C4-2B (cell line): ENCODE measurements around the gene ABTB1.

Experiments used
- H3K27ac ChIP-seq: fragments of 450-650 bp; 2 replicates; pipeline ENCODE4 v1.5.1; 2017
- CTCF ChIP-seq: fragments of 450-650 bp; conservative IDR thresholded peaks from 2 replicates; pipeline ENCODE4 v1.5.1; 2017; ENCODE audit warnings: mild to moderate bottlenecking
- ZFX ChIP-seq: fragments of 450-650 bp; IDR thresholded peaks from 2 replicates; pipeline ENCODE4 v1.6.1; 2017

ABTB1 gene

GRCh38 chr3:127630811-127631714 is 41.7 kb upstream of the ABTB1 start:
- peak overlapping the region; percentile 98; the same call in 1 of the 2 replicates for H3K27ac ChIP-seq
- TF ChIP-seq CTCF (no peak), ZFX (no peak)

GRCh38 chr3:127632035-127632820 is 40.5 kb upstream of the ABTB1 start:
- TF ChIP-seq CTCF (no peak), ZFX (no peak)
- H3K27ac ChIP-seq = no peak overlapping the region

- H3K27ac ChIP-seq = no peak overlapping the region
- TF ChIP-seq CTCF (no peak), ZFX (no peak)
Observed at GRCh38 chr3:127634653-127635052, 38.1 kb upstream of the ABTB1 start.

DNA sequence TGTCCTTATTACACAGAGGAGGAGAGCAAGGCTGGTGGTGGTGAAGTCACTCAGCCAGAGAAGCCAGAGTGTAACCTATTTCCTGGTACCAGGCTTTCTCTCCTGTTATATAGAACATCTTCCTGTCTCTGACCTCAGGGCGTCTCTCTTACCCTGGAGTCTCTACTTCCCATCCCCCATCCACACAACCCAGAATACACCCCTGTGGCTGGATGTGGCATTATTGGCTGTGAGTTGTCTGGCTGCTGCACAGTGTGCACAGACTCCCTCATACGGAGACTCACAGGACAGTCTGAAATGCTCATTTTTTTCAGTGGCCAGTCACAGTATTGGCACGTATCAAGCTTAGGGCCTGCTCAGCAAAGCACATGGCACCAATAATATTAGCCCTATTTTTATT is 35.2 kb upstream of the ABTB1 start:
- TF ChIP-seq CTCF (no peak), ZFX (no peak)
- H3K27ac ChIP-seq = no peak overlapping the region

DNA sequence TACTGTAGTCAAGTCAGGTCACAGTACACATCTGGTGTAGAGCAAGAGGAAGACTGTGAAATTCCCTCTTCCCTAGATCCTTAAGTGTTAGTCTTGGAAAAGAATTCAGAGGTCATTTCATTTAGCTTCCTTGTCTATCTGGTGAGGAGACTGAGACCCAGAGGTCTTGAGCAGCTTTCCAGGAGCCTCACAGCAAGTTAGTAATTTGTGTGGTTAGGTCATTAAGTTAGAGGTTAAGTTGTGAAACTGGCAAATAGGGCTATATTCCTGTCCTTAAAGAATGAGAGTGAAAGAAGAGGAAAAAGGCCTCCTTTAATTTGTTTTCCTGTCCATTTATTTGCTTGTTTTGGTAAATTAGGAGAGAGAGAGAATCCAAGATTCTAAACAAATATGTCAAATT is 34.8 kb upstream of the ABTB1 start:
- no peak overlapping the region for H3K27ac ChIP-seq
- TF ChIP-seq CTCF (no peak), ZFX (no peak)

DNA sequence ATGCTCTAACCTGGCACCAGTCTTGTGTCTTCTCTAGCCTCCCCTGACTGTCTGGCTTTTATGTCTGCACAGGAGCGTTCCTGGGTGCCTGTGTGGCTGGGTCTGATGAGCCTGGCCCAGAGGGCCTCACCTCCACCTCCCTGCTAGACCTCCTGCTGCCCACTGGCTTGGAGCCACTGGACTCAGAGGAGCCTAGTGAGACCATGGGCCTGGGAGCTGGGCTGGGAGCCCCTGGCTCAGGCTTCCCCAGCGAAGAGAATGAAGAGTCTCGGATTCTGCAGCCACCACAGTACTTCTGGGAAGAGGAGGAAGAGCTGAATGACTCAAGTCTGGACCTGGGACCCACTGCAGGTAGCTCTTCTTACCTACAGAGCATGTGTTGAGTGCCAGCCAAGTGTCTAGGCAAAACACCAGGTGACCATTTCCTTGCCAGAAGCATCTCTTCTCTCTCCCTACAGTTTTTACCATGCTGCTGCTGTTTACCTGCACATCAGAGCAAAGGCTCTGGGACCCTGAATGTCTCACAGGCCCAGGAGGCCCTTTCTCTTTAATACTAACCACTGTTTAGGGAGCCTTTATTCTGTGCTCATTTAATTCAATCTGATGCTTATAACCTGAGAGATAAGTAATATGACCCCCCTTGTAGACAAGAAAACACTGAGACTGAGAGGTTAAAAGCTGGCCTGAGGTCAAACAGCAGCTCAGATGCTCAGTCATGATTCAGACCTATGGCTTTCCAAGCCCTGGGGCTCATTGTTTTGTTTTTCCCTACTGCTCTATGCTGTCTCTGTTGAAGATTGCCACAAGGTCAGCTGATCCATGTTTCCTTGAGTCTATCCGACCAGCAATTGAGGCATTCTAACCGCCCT is 33.3 kb upstream of the ABTB1 start:
- H3K27ac ChIP-seq = peak overlapping the region; percentile 9

More for the DNA sequence above, 33.3 kb upstream of the ABTB1 start:
- TF ChIP-seq CTCF = no peak
- no peak for TF ChIP-seq ZFX
